K562 treated with DMSO at 1 percent for 24 hours (cell line): Measurements from ENCODE around the gene SRXN1. TPM values are rescaled to one million over a fixed set of nuclear protein-coding genes. Genes with fewer than 3 reads are reported as not detected.

Experiments
- total RNA-seq: library from RNA; unstranded; fragments of 300-600 nt; gene quantifications from 2 replicates; pipeline ENCODE4 v1.2.3, GENCODE V29; 2022; ENCODE audit warnings: low read depth; ENCODE audit not compliant: insufficient read depth

Gene SRXN1
- total RNA-seq: 17.6 and 18.1 TPM in 2 replicates

DNA sequence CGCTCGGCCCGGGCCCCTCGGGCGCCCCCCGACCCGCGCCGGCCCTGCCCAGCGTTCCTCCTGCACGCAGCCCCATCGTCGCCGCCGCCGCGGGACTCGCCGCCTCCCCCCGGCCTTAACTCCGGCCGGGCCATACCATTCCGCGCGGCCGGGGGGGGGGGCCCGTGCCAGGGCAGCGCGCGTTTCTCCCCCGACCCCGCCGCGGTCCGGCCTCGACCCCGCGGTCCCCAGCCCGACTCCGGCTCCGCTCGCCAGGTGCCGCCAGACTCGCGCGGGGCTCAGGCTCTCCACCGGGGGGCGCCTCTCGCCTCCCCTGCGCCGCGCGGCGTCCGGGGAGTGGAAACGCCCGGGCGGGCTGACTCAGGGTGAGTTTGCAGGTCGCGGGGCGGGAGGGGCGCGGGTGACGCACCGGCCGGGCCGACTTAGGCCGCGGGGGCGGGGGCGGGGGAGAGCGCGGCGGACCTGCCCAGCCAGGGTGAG, at the start of gene SRXN1:
Gene SRXN1, minus strand, starts transcription at position 91 of the 480 bp plus-strand sequence. Its CDS starts 15 bp downstream, at position 76.

DNA sequence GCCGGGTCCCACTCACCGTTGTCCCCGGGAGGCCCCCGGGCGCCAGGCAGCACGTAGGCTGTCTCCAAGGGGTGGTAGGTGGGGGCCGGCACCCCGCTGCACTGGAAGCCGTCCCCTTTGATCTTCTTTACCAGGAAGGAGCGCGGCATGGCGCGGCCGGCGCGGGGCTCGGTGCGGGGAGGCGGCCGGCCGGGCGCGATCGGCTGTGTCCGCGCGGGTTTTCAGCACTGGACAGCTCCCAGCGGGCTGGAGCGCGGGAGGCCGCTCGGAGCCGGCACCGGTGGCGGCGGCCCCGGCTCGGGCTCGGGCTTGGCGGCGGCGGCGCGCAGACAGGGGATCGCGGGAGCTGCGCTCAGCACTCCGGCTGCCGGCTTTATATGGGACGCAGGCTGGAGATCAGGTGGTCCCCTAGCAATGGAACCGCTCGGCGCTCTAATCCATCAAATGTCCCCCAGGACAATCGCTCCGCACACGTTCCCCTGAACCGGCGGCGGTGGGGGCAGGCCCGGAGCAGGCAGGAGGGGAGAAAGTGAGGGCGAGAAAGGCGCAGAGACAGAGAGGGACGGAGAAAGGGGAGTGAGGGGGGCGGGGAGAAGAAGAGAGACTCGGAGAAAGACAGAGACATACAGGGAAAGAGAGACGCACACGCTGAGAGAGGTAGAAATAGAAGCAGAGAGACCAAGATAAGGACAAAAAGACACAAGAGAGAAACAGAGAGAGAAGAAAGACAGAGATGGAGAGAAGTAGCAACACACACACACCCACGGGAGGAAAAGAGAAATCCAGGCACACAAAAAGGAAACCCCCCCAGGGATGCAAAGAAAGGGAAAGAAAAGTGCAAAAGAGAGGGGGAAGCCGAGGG, 22.7 kb upstream of the SRXN1 start, which contains the start of gene SCRT2:
Gene SCRT2, minus strand, starts transcription at position 350 of the 862 bp plus-strand sequence. Its CDS starts 201 bp downstream, at position 149.

DNA sequence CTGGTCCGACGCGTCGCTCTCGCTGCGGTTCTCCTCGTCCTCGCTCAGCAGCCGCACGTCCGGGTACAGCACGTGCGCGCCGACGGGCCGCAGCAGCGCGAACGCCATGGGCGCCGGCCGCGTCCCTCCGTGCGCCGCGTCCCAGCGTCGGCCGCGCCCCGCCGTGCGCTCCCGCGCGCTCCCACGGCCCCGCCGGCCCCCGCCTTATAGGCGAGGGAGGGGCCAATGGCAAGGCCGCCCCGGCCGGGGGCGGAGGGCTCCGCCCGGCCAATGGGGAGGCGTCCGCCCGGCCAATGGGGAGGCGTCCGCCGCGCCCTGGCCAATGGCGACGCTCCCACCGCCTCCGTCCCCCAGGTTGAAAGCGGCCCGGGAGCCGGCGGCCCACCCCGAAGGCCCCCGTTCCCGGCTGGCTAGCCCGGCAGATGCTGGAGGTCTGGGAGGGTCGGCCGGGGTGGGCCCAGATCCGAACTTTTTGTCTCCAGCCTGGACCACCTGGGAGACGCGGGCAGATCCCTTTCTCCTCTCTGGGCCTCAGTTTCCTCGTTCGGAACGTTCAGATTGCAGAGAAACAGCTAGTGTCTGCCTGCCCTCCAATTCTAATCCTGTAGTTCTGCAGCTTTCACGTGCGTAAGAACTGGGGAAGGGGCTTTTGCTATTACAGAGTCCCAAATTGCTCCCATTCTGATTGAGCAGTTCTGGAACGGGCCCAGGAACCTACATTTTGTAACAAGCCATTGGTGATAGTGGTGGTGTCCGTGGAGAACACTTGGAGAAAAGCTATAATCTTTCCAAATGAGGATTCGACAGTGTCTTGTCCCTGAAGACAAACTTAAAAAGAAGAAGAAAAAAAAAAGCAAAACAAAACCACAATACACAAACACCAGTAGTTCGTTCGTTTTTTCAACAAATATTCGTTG, 42.6 kb downstream of the SRXN1 start, which contains the start of gene TCF15:
Gene TCF15, minus strand, starts transcription at position 180 of the 917 bp plus-strand sequence. Its CDS starts 72 bp downstream, at position 108.

Other genes with a start within 250 kb of the SRXN1 start
- gene RBCK1, start 244.9 kb downstream of the SRXN1 start, total RNA-seq: 133 and 157 TPM in 2 replicates
- 22.1 and 27.5 TPM in 2 replicates for gene TBC1D20, start 190.7 kb downstream of the SRXN1 start, total RNA-seq
- gene CSNK2A1, start 109.4 kb downstream of the SRXN1 start, total RNA-seq: 51.2 and 55.2 TPM in 2 replicates
- gene TCF15, start 42.9 kb downstream of the SRXN1 start, total RNA-seq: 7.1 and 8.0 TPM in 2 replicates
- not detected in 2 replicates for gene SCRT2, start 22.6 kb upstream of the SRXN1 start, total RNA-seq
- 0.80 and 1.3 TPM in 2 replicates for gene SLC52A3, start 115.3 kb upstream of the SRXN1 start, total RNA-seq
- gene FAM110A, start 180.5 kb upstream of the SRXN1 start, total RNA-seq: 29.6 and 30.8 TPM in 2 replicates